ENCODE data around the gene KIF16B. TPM values are rescaled to one million over a fixed set of nuclear protein-coding genes. Genes with fewer than 3 reads are reported as not detected.

KIF16B gene
- total and polyA plus RNA-seq, 2 donors (not counting 3 experiments of a cell fraction or from before 2014, with no cell fraction given): 2.9 to 8.8 TPM

GRCh38 chr20:16410626-16411025 lies 162.6 kb downstream of the KIF16B start:
- Histone ChIP-seq H3K79me2 (ENCODE audit: control insufficient read depth, insufficient read depth, low read length) (no peaks in the 10 kb centered on the region), H2AFZ (ENCODE audit: low read depth, low read length) (no peak overlapping the region), H3K27me3 (ENCODE audit: control insufficient read depth in 2 of 2, insufficient read depth in 2 of 2, low read length in 2 of 2) (no peaks in the 10 kb centered on the region), H4K20me1 (replicated peaks; ENCODE audit: control insufficient read depth, extremely low read depth, insufficient read depth, low read length) (no peaks in the 10 kb centered on the region), H3K36me3 (ENCODE audit: control insufficient read depth in 2 of 2, extremely low read depth in 1 of 2, insufficient read depth in 2 of 2, low read length in 2 of 2) (peaks cover 0 to 2% of the 10 kb centered on the region in 2 experiments), H3K4me1 (ENCODE audit: control insufficient read depth, extremely low read depth, insufficient read depth, low read length) (no peaks in the 10 kb centered on the region), H3K27ac (ENCODE audit: insufficient read depth, low read depth, low read length) (no peak overlapping the region), H3K9me1 (replicated peaks; ENCODE audit: control insufficient read depth, extremely low read depth, insufficient read depth, low read length) (no peaks in the 10 kb centered on the region), H3K9me3 (replicated peaks; ENCODE audit: control insufficient read depth, insufficient read depth, low read length) (no peaks in the 10 kb centered on the region), H3K9ac (replicated peaks; ENCODE audit: extremely low read depth, insufficient read depth, low read length) (no peak overlapping the region), H3K4me2 (ENCODE audit: insufficient read depth, low read length) (no peak overlapping the region), H3K4me3 (replicated peaks in 1 of 3; ENCODE audit: insufficient read depth in 1 of 3, low read depth in 1 of 3, low read length in 3 of 3) (no peak overlapping the region)
- BruUV-seq (replicated peaks): no TSS peak
- intact Hi-C loops (cut with micrococcal nuclease) (no loop called here), dilution Hi-C loops (cut with MboI; ENCODE audit: extremely low pct_ligation_motif_present, low sequenced_read_pairs) (no loop called here)
- TF ChIP-seq JUN (IDR thresholded peaks at IDR 0.05; ENCODE audit: borderline replicate concordance, insufficient read depth, insufficient read length, low read depth) (no peak), GATA2 (IDR thresholded peaks at IDR 0.05; ENCODE audit: insufficient read depth, insufficient read length, low read depth, low read length) (no peak), POLR2A (IDR thresholded peaks at IDR 0.05; ENCODE audit: low read depth, low read length) (no peak), POLR2AphosphoS5 (IDR thresholded peaks at IDR 0.05; ENCODE audit: insufficient read depth, low read depth, low read length) (no peak), FOS (IDR thresholded peaks at IDR 0.05; ENCODE audit: borderline replicate concordance, insufficient read depth, low read length) (no peak), CTCF (IDR thresholded peaks at IDR 0.05; ENCODE audit: extremely low read depth in 1 of 2, insufficient read depth in 1 of 2, low read depth in 1 of 2, low read length in 2 of 2) (no peak), EZH2 (IDR thresholded peaks at IDR 0.05; ENCODE audit: borderline replicate concordance, low read depth, low read length, severe bottlenecking) (no peak)
- TF ChIP-seq, protein P1, sequence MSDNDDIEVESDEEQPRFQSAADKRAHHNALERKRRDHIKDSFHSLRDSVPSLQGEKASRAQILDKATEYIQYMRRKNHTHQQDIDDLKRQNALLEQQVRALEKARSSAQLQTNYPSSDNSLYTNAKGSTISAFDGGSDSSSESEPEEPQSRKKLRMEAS (IDR thresholded peaks at IDR 0.05; ENCODE audit: insufficient read depth, insufficient read length): no peak
- FAIRE-seq (no peak), DNase-seq (ENCODE audit: low read depth, low spot score) (no peak)
- POLR2A ChIA-PET: no interaction called here
- CTCF ChIA-PET: no interaction called here
